ENCODE results near the gene KMT5C. TPM values are rescaled to one million over a fixed set of nuclear protein-coding genes. Genes with fewer than 3 reads are reported as not detected.
A peak's percentile ranks its signal among the peaks of the same experiment; 100 is the strongest.
"Not testable (repeated sequence)": the region's sequence is repeated elsewhere in the genome, so short reads cannot be mapped to it uniquely, and the experiment has no call there.

Gene KMT5C
- total RNA-seq, 1 experiment from 2014 or later = 5.2 TPM

- DNase-seq (ENCODE audit: low read depth, low spot score) = no peak
- in situ Hi-C loops (cut with HindIII; ENCODE audit: low pct_unique_long_range_greater_than_20kb, low sequenced_read_pairs) = no loop called here
These were observed 26.8 kb upstream of the KMT5C start for GRCh38 chr19:55312621-55313512.

GRCh38 chr19:55314396-55314795, 25.3 kb upstream of the KMT5C start:
- DNase-seq (ENCODE audit: low read depth, low spot score) = no peak
- in situ Hi-C loops (cut with HindIII; ENCODE audit: low pct_unique_long_range_greater_than_20kb, low sequenced_read_pairs) = no loop called here

GRCh38 chr19:55315956-55316525, 23.6 kb upstream of the KMT5C start:
- in situ Hi-C loops (cut with HindIII; ENCODE audit: low pct_unique_long_range_greater_than_20kb, low sequenced_read_pairs) = no loop called here
- no peak for DNase-seq (ENCODE audit: low read depth, low spot score)

- in situ Hi-C loops (cut with HindIII; ENCODE audit: low pct_unique_long_range_greater_than_20kb, low sequenced_read_pairs) = no loop called here
- no peak for DNase-seq (ENCODE audit: low read depth, low spot score)
These were observed 23.0 kb upstream of the KMT5C start for GRCh38 chr19:55316646-55317045.

GRCh38 chr19:55319785-55320184, 19.9 kb upstream of the KMT5C start:
- peak; percentile 65 for DNase-seq (ENCODE audit: low read depth, low spot score)
- in situ Hi-C loops (cut with HindIII; ENCODE audit: low pct_unique_long_range_greater_than_20kb, low sequenced_read_pairs) = no loop called here

- in situ Hi-C loops (cut with HindIII; ENCODE audit: low pct_unique_long_range_greater_than_20kb, low sequenced_read_pairs) = no loop called here
These were observed 18.7 kb upstream of the KMT5C start for GRCh38 chr19:55320844-55321419.

GRCh38 chr19:55321466-55322137, 18.1 kb upstream of the KMT5C start:
- in situ Hi-C loops (cut with HindIII; ENCODE audit: low pct_unique_long_range_greater_than_20kb, low sequenced_read_pairs) = no loop called here
- DNase-seq (ENCODE audit: low read depth, low spot score) = no peak

More at GRCh38 chr19:55320844-55321419, 18.7 kb upstream of the KMT5C start:
- no peak for DNase-seq (ENCODE audit: low read depth, low spot score)

GRCh38 chr19:55322204-55322885, 17.3 kb upstream of the KMT5C start:
- DNase-seq (ENCODE audit: low read depth, low spot score) = no peak
- in situ Hi-C loops (cut with HindIII; ENCODE audit: low pct_unique_long_range_greater_than_20kb, low sequenced_read_pairs) = no loop called here

- in situ Hi-C loops (cut with HindIII; ENCODE audit: low pct_unique_long_range_greater_than_20kb, low sequenced_read_pairs) = no loop called here
- no peak for DNase-seq (ENCODE audit: low read depth, low spot score)
These were observed 15.0 kb upstream of the KMT5C start for GRCh38 chr19:55324662-55325061.

GRCh38 chr19:55325172-55325571, 14.5 kb upstream of the KMT5C start, which contains the start of gene TMEM150B:
Gene TMEM150B (minus strand): TSS chr19:55325341. CDS start chr19:55321036, 4,305 bp downstream.
- in situ Hi-C loops (cut with HindIII; ENCODE audit: low pct_unique_long_range_greater_than_20kb, low sequenced_read_pairs) = no loop called here
- DNase-seq (ENCODE audit: low read depth, low spot score) = no peak

GRCh38 chr19:55328774-55329318, 10.8 kb upstream of the KMT5C start:
- peak; percentile 75 for DNase-seq (ENCODE audit: low read depth, low spot score)
- in situ Hi-C loops (cut with HindIII; ENCODE audit: low pct_unique_long_range_greater_than_20kb, low sequenced_read_pairs) = not testable (repeated sequence)

- DNase-seq (ENCODE audit: low read depth, low spot score); in situ Hi-C loops (cut with HindIII; ENCODE audit: low pct_unique_long_range_greater_than_20kb, low sequenced_read_pairs): not testable (repeated sequence)
These were observed 9.9 kb upstream of the KMT5C start for GRCh38 chr19:55329791-55330190.

- in situ Hi-C loops (cut with HindIII; ENCODE audit: low pct_unique_long_range_greater_than_20kb, low sequenced_read_pairs) = no loop called here
- DNase-seq (ENCODE audit: low read depth, low spot score) = no peak
These were observed 5.8 kb upstream of the KMT5C start for GRCh38 chr19:55333870-55334269.

GRCh38 chr19:55336101-55336500, 3.6 kb upstream of the KMT5C start:
- in situ Hi-C loops (cut with HindIII; ENCODE audit: low pct_unique_long_range_greater_than_20kb, low sequenced_read_pairs) = no loop called here
- DNase-seq (ENCODE audit: low read depth, low spot score) = no peak

- in situ Hi-C loops (cut with HindIII; ENCODE audit: low pct_unique_long_range_greater_than_20kb, low sequenced_read_pairs) = no loop called here
- no peak for DNase-seq (ENCODE audit: low read depth, low spot score)
These were observed 460 bp downstream of the KMT5C start for GRCh38 chr19:55339889-55340783.

- in situ Hi-C loops (cut with HindIII; ENCODE audit: low pct_unique_long_range_greater_than_20kb, low sequenced_read_pairs) = no loop called here
- DNase-seq (ENCODE audit: low read depth, low spot score) = no peak
These were observed 1.1 kb downstream of the KMT5C start for GRCh38 chr19:55340784-55341147.

Data from SK-MEL-5 (cell line).